Measurements from ENCODE around the gene GMEB1. TPM values are rescaled to one million over a fixed set of nuclear protein-coding genes. Genes with fewer than 3 reads are reported as not detected.
"Not testable (repeated sequence)": the region's sequence is repeated elsewhere in the genome, so short reads cannot be mapped to it uniquely, and the experiment has no call there.

Gene GMEB1
- total RNA-seq, 4 donors from 2014 or later: 4.0 to 12.8 (median 9.0) TPM

DNA sequence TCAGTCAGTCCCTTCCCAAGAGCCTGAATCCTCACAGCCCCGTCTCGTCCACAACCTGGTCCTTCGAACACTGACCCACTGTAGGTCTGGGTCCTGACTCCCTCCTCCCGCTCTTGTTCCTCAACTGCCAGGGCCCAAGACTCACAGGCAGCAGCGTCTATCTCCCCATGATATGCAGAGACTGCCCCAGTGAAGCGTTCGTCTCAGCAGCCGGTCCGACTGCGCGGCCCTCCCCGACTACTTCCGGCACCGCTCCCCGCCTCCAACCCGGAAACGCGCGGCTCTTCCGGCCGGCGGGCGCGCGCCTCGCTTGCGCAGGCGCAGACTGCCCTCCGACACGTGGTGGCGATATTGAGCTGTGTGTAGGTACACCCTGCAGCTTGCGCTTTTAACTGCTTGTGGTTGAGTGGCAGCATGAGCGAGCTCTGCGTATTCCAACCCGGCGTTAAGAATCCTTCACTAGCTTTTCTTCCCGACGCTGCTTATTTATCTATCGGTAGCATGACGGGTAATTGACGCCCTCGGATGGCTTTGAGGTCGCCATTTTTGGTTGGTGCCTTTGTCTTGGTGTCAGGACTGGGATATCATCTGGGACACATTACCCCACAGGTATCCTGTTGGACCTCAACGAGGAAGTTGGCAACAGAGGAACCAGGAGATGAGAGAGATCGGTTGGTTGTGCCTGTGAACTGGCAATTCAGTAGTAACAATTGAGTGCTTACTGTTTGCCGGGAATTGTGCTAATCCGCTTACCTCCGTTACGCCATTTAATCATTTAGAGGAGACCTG lies 25.5 kb upstream of the GMEB1 start, which contains the start of gene TAF12:
TAF12 (minus strand) TSS at position 221 of the 789 bp plus-strand sequence. CDS start 20,986 bp downstream, outside the sequence.
- Histone ChIP-seq H3K36me3 (no peaks in the 10 kb centered on the region), H3K4me1 (peaks cover 19 to 60% (median 30%) of the 10 kb centered on the region in 3 donors), H3K4me3 (peak within 1 kb of the TSS; percentile 50 to 89 (median 83)), H3K27me3 (no peaks in the 10 kb centered on the region), H3K27ac (peak within 1 kb of the TSS; percentile 88 to 95 (median 92)), H3K9me3 (no peaks in the 10 kb centered on the region)
- intact Hi-C loops (cut with DNase I): no loop called here
- WGBS, 2 donors: 0% methylated on average over 20 to 25 of the region's 49 CpGs
- peak; percentile 56 for DNase-seq
- peak in 3 of 4 donors; percentile 97 to 98 (median 98) for TF ChIP-seq POLR2A (IDR thresholded peaks at IDR 0.05)
- TF ChIP-seq, protein P1, sequence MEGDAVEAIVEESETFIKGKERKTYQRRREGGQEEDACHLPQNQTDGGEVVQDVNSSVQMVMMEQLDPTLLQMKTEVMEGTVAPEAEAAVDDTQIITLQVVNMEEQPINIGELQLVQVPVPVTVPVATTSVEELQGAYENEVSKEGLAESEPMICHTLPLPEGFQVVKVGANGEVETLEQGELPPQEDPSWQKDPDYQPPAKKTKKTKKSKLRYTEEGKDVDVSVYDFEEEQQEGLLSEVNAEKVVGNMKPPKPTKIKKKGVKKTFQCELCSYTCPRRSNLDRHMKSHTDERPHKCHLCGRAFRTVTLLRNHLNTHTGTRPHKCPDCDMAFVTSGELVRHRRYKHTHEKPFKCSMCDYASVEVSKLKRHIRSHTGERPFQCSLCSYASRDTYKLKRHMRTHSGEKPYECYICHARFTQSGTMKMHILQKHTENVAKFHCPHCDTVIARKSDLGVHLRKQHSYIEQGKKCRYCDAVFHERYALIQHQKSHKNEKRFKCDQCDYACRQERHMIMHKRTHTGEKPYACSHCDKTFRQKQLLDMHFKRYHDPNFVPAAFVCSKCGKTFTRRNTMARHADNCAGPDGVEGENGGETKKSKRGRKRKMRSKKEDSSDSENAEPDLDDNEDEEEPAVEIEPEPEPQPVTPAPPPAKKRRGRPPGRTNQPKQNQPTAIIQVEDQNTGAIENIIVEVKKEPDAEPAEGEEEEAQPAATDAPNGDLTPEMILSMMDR (IDR thresholded peaks at IDR 0.05): peak in 5 of 6 experiments; percentile 23 to 78 (median 39)

GRCh38 chr1:28644494-28644893 lies 24.1 kb upstream of the GMEB1 start:
- H3K9me3 ChIP-seq: no peaks in the 10 kb centered on the region
- TF ChIP-seq, protein P1 (IDR thresholded peaks at IDR 0.05): no peak
- TF ChIP-seq POLR2A (IDR thresholded peaks at IDR 0.05): no peak
- H3K36me3 ChIP-seq: no peaks in the 10 kb centered on the region
- intact Hi-C loops (cut with DNase I): no loop called here
- DNase-seq: no peak
- peaks cover 19 to 75% (median 36%) of the 10 kb centered on the region in 3 donors for H3K4me1 ChIP-seq
- WGBS, 2 donors: 63 to 90% methylated on average over 3 of the region's 3 CpGs
- H3K4me3 ChIP-seq: no peak overlapping the region
- no peaks in the 10 kb centered on the region for H3K27me3 ChIP-seq
- peak overlapping the region; percentile 88 to 95 (median 92) for H3K27ac ChIP-seq

DNA sequence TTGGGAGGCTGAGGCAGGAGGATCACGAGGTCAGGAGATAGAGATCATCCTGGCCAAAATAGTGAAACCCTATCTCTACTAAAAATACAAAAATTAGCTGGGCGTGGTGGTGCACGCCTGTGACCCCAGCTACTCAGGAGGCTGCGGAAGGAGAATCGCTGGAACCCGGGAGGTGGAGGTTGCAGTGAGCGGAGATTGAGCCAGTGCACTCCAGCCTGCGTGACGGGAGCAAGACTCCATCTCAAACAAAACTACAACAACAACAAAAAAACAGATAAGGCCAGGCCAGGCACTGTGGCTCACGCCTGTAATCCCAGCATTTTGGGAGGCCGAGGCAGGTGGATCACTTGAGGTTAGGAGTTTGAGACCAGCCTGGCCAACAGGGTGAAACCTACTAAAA lies 23.2 kb upstream of the GMEB1 start:
- H3K9me3 ChIP-seq; intact Hi-C loops (cut with DNase I); DNase-seq; H3K27me3 ChIP-seq; H3K36me3 ChIP-seq; H3K27ac ChIP-seq; H3K4me3 ChIP-seq: not testable (repeated sequence)
- peaks cover 19 to 69% (median 36%) of the 10 kb centered on the region in 3 donors for H3K4me1 ChIP-seq
- 89 to 98% methylated on average over 8 to 10 of the region's 11 CpGs for WGBS, 2 donors

- H3K36me3 ChIP-seq: no peaks in the 10 kb centered on the region
- no peaks in the 10 kb centered on the region for H3K27me3 ChIP-seq
- H3K9me3 ChIP-seq: no peaks in the 10 kb centered on the region
- peaks cover 19 to 62% (median 33%) of the 10 kb centered on the region in 3 donors for H3K4me1 ChIP-seq
- intact Hi-C loops (cut with DNase I): no loop called here
- no peak for TF ChIP-seq POLR2A (IDR thresholded peaks at IDR 0.05)
- TF ChIP-seq, protein P1 (IDR thresholded peaks at IDR 0.05): no peak
- no peak overlapping the region for H3K4me3 ChIP-seq
- H3K27ac ChIP-seq: no peak overlapping the region
- 89 to 100% methylated on average over 1 of the region's 1 CpG for WGBS, 2 donors
- no peak for DNase-seq
Measured at GRCh38 chr1:28646040-28646439, 22.5 kb upstream of the GMEB1 start.

DNA sequence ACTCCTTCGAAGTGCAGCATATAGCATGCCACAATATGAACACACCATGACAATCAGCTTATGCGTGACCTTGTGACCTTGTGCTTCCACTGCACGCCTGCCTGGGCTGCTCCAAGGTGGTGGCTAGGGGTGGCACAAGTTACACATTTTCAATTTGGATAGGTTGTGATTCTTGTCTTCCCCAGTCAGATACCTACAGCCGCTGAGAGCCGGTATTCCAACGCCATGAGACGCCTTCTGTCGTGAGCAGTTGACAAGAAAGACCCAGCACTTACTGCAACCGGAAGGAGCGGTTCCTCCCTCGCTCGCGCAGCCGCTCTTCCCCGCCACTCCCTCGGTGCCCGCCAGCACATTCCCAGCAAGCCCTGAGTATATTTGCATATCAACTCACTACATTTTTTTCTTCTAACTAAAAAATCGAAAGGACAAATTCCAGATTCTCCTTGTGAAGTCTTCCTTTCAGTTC lies 20.5 kb upstream of the GMEB1 start:
- H3K9me3 ChIP-seq: no peaks in the 10 kb centered on the region
- intact Hi-C loops (cut with DNase I): no loop called here
- peaks cover 13 to 51% (median 25%) of the 10 kb centered on the region in 3 donors for H3K4me1 ChIP-seq
- no peak for TF ChIP-seq POLR2A (IDR thresholded peaks at IDR 0.05)
- TF ChIP-seq, protein P1 (IDR thresholded peaks at IDR 0.05): peak in 1 of 6 experiments; percentile 5
- H3K36me3 ChIP-seq: no peaks in the 10 kb centered on the region
- peak; percentile 53 for DNase-seq
- peak overlapping the region; percentile 82 to 95 (median 93) for H3K27ac ChIP-seq
- WGBS, 2 donors: 1 to 3% methylated on average over 18 of the region's 18 CpGs
- no peaks in the 10 kb centered on the region for H3K27me3 ChIP-seq
- H3K4me3 ChIP-seq: peak overlapping the region; percentile 12 to 66 (median 44)

Data from esophagus squamous epithelium (tissue), 5 donors.